ENCODE results near the gene GRM3. TPM values are rescaled to one million over a fixed set of nuclear protein-coding genes. Genes with fewer than 3 reads are reported as not detected.
"Not testable (repeated sequence)": the region's sequence is repeated elsewhere in the genome, so short reads cannot be mapped to it uniquely, and the experiment has no call there.

The GRM3 gene
- not detected for total RNA-seq

- no peak for DNase-seq
Measured at GRCh38 chr7:86643561-86644281, at the start of gene GRM3. GRM3 (plus strand) TSS chr7:86643909; CDS start chr7:86765146, 121,237 bp downstream.

GRCh38 chr7:86598311-86598710 is 45.4 kb upstream of the GRM3 start:
- no peak for DNase-seq

GRCh38 chr7:86598721-86599120 is 45.0 kb upstream of the GRM3 start:
- no peak for DNase-seq

DNA sequence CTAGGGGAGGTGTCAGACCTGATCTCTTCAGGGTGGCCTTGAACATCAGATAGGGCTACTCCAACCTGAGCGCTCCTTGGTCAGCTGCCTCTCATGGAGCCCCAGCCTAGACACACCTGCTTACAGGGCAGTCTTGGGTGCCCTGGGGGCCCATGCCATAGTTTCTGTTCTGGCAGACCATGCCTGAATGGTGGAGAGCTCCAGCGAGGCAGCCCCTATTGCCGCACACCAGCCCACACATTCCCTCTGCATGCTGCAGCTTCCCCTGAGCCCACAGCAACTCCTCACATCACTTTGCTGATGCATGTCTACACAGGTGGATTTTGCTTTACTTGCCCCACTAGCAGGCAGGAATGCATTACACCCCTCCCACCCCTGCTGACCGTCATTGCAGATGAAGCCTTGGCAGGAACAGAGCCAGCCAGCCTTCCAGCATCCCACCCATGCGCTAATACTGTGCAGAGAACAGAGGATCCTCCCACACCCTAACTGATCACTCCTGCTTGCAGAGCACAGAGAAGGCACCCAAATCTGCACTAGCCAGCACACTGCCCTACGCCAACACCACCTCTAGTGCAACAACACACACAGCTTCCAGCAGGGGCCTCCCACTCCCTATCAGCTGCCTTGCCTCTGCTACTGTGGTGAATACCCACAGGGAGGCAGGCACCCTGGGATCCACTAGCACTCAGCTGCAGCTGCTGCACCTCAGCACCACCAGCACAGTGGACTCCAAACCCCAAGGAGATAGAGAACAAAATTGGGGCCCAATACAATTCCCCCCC is 43.0 kb upstream of the GRM3 start:
- DNase-seq, result no peak

- not testable (repeated sequence) for DNase-seq
Measured at GRCh38 chr7:86615711-86616110, 28.0 kb upstream of the GRM3 start.

DNA sequence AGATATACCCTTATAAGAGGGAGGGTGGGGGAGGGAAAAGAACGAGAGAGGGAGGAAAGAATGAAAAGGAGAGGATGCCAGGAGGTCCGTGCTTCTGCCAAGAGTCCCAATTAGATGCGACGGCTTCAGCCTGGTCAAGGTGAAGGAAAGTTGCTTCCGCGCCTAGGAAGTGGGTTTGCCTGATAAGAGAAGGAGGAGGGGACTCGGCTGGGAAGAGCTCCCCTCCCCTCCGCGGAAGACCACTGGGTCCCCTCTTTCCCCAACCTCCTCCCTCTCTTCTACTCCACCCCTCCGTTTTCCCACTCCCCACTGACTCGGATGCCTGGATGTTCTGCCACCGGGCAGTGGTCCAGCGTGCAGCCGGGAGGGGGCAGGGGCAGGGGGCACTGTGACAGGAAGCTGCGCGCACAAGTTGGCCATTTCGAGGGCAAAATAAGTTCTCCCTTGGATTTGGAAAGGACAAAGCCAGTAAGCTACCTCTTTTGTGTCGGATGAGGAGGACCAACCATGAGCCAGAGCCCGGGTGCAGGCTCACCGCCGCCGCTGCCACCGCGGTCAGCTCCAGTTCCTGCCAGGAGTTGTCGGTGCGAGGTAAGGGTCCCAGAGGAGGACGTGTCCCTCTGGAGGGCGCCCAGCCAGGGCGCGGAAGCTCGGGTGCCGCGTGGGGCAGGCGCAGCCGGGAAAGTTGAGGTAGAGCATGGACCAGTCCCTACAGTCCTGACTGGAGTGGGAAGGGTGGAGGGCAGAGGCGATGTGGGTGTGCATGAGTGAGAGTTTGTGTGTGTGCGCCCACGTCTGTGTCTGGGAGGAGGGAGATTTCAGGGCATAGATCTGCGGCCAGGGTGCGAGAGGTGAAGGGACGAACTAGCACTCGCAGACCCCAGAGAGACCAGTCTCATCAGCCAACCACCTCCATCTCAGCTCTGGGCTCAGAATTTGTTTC is 844 bp downstream of the GRM3 start:
- DNase-seq, result no peak

- DNase-seq, result no peak
Measured at GRCh38 chr7:86645225-86645608, 1.5 kb downstream of the GRM3 start.

DNA sequence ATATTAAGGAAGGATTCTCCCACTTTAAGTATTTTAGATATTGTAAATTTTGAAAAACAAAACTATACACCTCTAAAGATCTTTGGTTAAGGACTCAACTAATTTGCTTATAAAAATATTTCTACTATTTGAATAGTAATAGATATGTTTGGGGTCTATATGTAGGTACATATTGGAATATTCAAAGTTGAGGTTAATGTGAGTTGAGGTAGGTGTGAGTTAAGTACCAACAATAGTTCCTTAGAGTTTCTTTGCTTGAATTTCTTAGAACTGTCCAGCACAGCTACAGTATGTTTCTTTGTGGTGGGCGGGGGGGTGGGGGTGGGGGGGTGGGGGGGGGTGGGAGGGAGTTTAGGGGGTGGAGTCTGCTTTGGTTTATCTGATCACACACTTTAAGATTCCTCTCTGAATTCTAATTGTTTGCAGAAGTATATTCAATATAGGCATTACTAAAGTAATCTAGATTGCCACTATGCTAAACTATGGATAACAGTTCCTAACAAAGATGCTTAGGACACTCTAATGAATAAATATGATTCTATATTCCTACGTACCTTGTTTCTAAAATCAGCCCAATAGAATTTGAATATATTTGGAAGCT is 2.1 kb downstream of the GRM3 start:
- no peak for DNase-seq

DNA sequence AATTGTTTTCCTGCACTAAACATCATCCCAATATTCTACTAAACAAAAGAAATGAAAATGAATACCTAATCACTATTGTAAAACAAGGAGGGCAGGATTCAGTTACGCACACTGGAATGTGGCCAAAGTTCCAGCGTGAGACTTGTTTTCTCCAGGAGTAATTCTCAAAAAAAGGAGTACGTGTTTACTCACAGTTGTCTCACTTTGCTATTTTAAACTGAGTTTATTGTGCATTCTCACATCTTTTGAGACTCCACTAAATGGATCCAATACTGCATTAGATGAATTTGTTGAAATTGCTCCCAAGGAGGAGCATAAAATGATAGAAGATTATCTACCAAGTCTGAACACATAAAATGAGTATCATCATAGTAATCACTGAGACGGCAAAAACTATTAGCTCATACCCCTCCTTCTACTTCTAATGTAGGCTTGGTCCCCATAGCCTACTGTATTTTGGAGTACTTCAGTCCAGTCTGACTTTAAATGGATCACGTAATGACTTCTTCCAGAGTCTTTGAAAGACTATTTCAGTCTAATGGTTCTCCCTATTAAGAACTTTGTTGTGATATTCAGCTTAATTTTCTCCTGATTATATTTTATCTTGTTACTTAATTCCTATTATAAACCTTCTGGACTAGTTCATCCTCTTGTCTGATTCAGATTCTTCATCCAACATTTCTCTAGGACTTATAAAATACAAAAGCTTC is 3.8 kb downstream of the GRM3 start:
- DNase-seq, result no peak

DNA sequence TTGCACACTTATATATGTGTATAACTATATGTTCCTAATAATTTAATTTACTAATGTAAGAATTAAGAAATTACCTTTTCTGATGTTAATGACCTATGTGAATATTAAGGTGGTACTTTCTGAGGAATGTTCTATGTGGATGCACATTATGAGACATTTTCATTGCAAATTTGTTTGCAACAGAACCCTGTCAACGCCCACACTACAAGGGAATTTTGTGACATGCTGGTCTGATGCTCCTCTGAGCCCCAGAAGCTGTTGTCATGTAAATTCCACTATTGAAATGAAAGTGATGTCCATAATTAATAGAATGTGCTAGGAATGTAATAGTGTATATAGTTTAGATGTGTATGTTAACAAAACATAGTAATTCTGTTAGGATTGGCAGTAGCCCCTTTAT is 4.5 kb downstream of the GRM3 start:
- no peak for DNase-seq

DNA sequence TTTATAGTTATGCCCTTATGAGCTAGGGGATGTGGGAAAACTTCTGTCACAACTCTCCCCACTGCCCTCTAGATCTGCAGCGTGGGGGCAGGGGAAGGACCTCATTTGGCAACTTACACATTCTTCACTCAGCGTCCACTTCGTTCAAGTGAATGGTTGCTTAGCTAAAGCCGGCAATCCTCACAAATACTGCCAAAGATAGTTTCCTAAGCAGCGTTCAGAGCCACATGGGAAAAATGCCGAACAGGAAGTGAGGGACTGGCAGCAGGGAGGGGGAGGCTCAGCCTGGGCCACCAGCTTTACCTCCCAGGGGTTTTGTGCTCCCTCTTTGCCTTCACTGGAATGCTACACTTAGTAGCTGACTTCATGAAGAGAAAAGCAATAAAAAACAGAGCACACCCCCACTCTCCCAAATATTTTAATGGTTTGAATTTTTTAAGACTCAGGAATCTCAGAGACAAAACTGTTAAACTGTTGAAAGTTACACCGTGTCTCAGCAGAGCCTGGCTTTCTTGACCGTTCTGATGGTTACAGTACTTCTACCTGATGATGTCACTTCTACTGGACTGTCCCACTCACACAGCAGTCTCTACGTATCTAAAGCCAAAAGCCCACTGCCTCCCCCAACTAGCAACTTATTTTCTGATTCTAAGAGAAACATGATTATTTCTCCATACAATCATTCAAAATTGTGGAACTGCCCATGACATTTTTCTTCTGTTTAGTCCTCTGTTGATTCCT is 10.4 kb downstream of the GRM3 start:
- no peak for DNase-seq

DNA sequence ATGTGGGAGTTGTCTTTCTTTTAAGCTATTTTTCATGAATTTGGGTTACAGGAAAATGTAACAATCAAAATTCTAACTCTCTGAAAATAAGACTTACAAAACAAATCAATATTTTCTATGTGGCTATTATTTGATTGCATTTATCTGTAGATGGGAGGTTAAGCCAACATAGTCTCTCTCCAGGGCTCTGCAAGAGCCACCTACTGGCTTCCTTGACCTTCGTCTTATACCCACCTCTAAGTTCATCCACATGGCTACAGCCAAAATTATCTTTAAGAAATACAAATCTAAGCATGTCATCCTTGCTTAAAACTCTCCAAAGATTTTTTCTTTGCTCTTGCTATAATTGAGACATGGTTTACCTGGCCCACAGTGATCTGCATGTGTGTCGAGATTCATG is 14.2 kb downstream of the GRM3 start:
- no peak for DNase-seq

DNA sequence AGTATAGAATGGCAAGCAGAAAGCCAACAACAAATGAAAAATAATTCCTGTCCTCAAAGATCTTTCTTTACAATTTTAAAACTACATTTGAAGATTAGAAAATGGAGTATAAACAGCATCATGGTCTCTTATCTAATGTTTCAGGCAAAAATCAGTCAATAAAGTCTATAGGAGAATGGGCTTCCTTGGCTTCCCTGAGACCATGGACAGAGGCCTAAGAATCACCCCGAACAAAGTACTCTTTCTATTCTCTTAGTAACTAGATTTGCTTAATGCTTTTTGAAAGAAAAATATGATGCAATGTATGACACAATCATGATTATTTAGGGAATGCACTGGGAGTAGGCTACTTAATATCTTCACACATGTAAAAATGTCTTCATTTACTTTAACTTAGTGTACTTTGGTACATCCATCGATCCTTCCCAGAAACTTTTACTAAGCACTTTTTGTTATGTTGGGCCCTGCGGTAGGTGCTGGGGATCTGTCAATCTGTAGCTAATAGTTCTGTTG is 17.3 kb downstream of the GRM3 start:
- DNase-seq, result no peak

DNA sequence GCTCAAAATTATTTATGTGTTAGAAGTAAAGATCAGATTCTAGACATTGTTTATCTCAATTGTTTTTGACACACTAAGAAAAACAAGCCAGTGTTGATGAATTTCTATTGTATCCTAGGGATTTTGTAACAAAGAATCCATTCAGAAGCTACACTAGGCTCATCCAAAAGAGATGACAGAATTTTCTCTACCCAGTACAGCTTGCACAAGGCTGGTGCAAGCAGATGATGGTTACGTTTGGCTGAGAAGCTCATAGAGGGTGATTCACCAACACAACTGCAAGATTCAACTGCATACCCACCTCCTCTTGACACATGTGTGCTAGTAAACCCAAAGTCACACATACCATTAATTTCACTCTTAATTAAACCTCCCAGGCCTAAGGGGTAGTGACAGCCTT is 20.8 kb downstream of the GRM3 start:
- DNase-seq, result no peak

GRCh38 chr7:86664991-86665390 is 21.3 kb downstream of the GRM3 start:
- DNase-seq, result no peak

GRCh38 chr7:86665669-86666068 is 22.0 kb downstream of the GRM3 start:
- no peak for DNase-seq

GRCh38 chr7:86667732-86668131 is 24.0 kb downstream of the GRM3 start:
- no peak for DNase-seq

DNA sequence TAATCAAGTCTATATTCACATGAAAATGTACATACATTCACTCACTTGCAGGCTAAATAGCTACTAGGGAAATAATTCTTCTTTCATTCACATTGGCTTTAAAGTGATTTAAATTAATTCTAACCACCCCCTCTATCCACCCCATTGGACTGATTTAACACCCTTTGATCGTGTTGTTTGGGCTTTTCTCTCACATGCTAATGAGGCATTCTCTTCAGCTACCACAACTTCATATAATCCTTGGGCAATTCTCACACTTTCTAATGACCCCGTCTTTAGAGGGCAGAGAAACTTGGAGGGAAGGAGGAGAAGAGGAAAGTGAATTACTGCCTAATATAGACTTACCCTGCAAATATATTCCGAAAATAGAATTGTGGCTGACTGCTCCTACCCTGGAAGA is 24.6 kb downstream of the GRM3 start:
- DNase-seq, result no peak

GRCh38 chr7:86687831-86688230 is 44.1 kb downstream of the GRM3 start:
- no peak for DNase-seq

GRCh38 chr7:86689363-86689762 is 45.7 kb downstream of the GRM3 start:
- DNase-seq, result no peak

DNA sequence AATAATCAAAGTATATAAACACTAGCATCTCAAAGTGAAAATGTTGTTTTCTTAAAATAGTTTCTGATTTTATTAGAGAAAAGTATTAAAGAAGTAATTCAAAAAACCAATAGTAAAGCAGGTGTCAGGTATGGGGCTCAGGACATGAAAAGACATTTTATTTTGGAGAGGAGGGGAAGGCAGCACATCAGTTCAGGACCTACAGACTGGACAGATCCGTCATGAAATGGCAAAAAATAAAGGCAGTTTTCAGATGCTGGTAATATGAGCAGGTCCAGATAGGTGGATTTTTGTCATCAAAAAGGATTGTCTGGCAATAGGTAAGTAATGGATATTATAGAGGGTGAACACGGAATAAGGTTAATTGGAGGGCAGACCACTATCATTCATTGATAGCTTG is 49.0 kb downstream of the GRM3 start:
- DNase-seq, result no peak
